Bronchial epithelial cell (primary cell): ENCODE data around the gene ZNF593OS. TPM values are rescaled to one million over a fixed set of nuclear protein-coding genes. Genes with fewer than 3 reads are reported as not detected.

ENCODE experiments used
- DNase-seq: peaks from one replicate; pipeline ENCODE4 v3.0.0-alpha.2; 2010; ENCODE audit warnings: low read depth
- FAIRE-seq: peaks from 2 replicates; lab custom pipeline; 2011; peaks lifted over from hg19 to GRCh38; lab: Jason Lieb, UNC
- H3K27me3 ChIP-seq: 2 replicates; pipeline ENCODE4 v1.5.1; 2011; ENCODE audit warnings: low read length; ENCODE audit not compliant: control insufficient read depth, insufficient read depth
- H3K36me3 ChIP-seq: 2 replicates; pipeline ENCODE4 v1.5.1; 2011; ENCODE audit warnings: low read length; ENCODE audit not compliant: control insufficient read depth, insufficient read depth
- H3K4me3 ChIP-seq: 2 replicates; pipeline ENCODE4 v1.5.1; 2011; ENCODE audit warnings: mild to moderate bottlenecking, low read depth, low read length, control low read depth
- CTCF ChIP-seq: IDR thresholded peaks from 2 replicates; pipeline ENCODE4 v1.5.1; 2011; ENCODE audit warnings: mild to moderate bottlenecking, moderate library complexity, low read length, control low read depth, inconsistent platforms; ENCODE audit not compliant: insufficient read depth, severe bottlenecking
- total RNA-seq: library from RNA; depleted of rRNA; stranded (reverse); fragments of >200 nt; gene quantifications from 2 replicates; pipeline ENCODE4 v1.2.1, GENCODE V29; 2014

ZNF593OS gene
- total RNA-seq, 1 donor from 2014 or later: not detected

- FAIRE-seq: no peak
These were observed 46.2 kb downstream of the ZNF593OS start for GRCh38 chr1:26125382-26125781.

GRCh38 chr1:26124418-26125331 is 47.0 kb downstream of the ZNF593OS start:
- no peak for TF ChIP-seq CTCF
- no peaks in the 10 kb centered on the region for H3K27me3 ChIP-seq
- DNase-seq (no peak), FAIRE-seq (no peak)
- no peaks in the 10 kb centered on the region for H3K36me3 ChIP-seq
- H3K4me3 ChIP-seq: no peak overlapping the region

More at GRCh38 chr1:26125382-26125781, 46.2 kb downstream of the ZNF593OS start:
- H3K27me3 ChIP-seq: no peaks in the 10 kb centered on the region
- H3K36me3 ChIP-seq: no peaks in the 10 kb centered on the region
- TF ChIP-seq CTCF: no peak
- no peak overlapping the region for H3K4me3 ChIP-seq
- no peak for DNase-seq

- H3K4me3 ChIP-seq: no peak overlapping the region
- TF ChIP-seq CTCF: no peak
- peak; percentile 90 for DNase-seq
- no peaks in the 10 kb centered on the region for H3K36me3 ChIP-seq
- H3K27me3 ChIP-seq: no peaks in the 10 kb centered on the region
- FAIRE-seq: no peak
These were observed 48.4 kb downstream of the ZNF593OS start for GRCh38 chr1:26122988-26123973.

- no peak overlapping the region for H3K4me3 ChIP-seq
- DNase-seq: no peak
- no peak for FAIRE-seq
- H3K36me3 ChIP-seq: no peaks in the 10 kb centered on the region
- TF ChIP-seq CTCF: no peak
- no peaks in the 10 kb centered on the region for H3K27me3 ChIP-seq
These were observed 49.5 kb downstream of the ZNF593OS start for GRCh38 chr1:26121854-26122773.

GRCh38 chr1:26119892-26120608 is 51.6 kb downstream of the ZNF593OS start:
- DNase-seq (no peak), FAIRE-seq (no peak)
- Histone ChIP-seq H3K36me3 (no peaks in the 10 kb centered on the region), H3K27me3 (no peaks in the 10 kb centered on the region), H3K4me3 (no peak overlapping the region)
- TF ChIP-seq CTCF: no peak
